Non-pigmented ciliary epithelial cell (primary cell): ENCODE data around the gene GALNT12.

Experiments used
- DNase-seq: peaks from one replicate; pipeline ENCODE4 v3.0.0-alpha.2; 2010; ENCODE audit warnings: low read depth

GALNT12 gene

DNA sequence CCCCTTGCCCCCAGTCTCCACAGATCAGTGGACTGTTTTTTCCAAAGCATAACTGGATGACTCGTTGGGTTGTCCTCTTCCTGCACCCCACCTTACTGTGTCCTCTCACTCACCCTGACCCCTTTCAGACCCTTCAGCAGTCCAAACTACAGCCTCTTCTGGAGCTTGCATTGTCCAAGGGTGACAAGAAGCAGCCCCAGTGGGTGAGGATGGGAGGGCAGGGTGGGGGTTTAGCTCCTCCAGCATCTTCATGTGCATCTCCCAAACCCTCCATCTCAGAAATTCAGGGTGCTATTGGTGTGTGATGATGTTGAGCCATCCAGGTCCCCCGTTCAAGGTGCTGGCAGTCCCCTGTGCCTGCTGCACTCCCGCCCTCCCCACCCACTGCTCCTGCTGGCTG, 73.9 kb downstream of the GALNT12 start:
- DNase-seq = no peak

DNA sequence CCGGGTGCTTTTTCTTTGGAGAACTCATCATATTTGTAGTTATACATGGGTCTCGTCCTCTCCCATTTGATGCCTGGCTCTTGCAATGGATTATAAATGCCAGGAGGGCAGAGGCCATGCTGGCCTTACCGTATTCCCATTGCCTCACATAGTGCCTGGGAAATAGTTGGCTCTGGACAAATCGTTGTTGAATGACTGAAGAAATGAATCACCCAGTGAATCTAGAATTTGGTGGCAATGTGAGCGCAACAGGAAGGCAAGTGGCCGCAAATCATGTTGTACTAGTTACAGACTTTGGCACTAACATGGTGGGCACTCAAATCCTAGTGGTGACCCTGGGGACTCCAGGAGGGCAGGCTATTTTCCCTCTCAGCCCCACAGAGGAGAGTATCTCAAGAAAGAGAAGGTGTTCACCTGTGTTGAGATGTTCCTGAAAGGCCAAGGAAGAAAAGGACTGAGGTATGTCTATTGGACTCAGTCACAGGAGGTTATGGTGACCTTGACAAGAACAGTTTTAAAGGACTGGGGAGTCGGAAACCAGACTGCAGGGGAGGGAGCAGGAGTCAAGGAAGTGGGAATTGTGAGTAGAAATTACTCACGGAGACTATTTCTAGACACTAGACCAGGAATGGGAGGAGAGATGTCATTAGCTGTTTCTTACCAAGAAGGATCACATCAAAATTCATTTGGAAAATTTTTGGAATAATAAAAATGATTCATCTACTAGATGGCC, 74.5 kb downstream of the GALNT12 start:
- no peak for DNase-seq

DNA sequence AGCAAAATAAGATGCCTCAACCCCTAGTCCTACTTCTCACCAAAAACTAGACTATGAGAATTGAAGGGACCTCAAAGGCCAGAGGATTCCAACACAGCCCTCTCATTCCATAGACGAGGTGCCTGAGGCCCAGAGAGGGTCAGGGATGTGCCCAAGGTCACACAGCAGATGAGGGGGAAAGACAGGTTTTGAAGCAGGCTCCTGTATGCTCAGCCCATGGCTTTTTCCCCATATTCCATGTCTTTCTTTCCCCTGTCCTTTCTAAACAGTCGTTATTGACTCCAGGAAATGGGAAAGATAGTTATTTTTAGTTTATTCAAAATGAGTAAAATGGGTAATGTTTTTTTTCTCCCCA, 75.1 kb downstream of the GALNT12 start:
- DNase-seq = no peak

DNA sequence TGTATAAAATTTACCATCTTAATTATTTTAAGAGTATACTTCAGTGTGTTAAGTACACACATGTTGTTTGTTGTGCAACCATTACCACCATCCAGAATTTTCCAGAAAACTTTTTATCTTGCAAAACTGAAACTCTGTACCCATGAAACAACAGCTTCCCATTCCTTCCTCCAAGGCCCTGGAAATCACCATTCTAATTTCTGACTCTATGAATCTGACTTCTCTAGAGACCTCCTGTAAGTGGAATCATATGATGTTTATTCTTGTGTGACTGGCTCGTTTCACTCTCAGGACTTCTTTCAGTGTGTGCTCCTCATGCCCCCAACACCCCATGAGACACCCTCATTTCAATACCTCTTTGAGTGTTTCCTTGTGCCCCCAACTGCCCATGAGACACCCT, 75.8 kb downstream of the GALNT12 start:
- DNase-seq = no peak

DNA sequence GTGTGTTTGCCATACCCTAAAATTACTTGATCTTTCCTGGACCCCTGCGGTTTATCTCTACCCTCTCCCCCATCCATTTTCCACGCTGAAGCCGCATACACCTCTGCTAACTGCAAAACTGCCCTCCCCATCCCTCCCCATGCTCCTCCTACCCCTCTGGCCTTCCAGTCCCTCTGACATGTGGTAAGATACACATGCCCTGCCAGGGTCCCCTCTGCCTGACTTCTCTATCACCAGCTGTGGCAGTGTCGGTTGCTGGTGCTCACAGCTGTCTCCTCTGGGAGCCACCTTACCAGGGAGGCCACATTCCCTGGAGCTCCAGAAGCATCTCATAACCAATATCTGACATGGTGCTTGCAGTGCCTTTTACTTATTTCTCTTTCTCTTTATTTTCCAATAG, 77.4 kb downstream of the GALNT12 start:
- no peak for DNase-seq

DNA sequence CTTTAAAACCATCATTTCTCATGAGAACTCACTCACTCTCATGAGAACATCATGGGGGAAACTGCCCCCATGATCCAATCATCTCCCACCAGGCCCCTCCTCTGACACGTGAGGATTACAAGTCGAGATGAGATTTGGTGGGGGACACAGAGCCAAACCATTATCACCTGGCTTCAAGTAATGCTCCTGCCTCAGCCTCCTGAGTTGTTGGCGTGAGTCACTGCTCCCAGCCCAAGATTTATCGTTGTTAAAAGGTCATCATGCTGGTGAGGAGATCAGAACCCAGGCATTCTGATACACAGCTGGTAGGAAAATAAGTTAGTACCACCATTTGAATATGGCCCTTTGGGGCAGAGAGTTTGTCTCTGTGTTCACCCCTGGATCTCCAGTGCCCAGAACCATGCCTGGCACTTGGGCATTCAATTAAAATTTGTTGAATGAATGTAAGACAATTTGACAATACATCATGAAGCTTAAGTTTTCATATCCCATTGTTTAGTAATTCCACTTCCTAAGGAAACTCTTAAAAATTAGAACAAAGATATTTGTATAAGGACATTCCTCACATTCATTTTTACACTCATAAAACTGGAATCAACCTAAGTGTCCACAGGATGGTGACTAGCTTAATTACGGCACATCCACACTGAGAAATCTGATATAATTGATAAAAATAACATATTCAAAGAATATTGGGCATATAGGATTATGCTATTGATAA, 78.3 kb downstream of the GALNT12 start:
- DNase-seq = no peak

GRCh38 chr9:98886691-98887229, 79.3 kb downstream of the GALNT12 start:
- DNase-seq = no peak

GRCh38 chr9:98887918-98888510, 80.5 kb downstream of the GALNT12 start:
- DNase-seq = no peak

GRCh38 chr9:98888801-98889421, 81.4 kb downstream of the GALNT12 start:
- DNase-seq = no peak

DNA sequence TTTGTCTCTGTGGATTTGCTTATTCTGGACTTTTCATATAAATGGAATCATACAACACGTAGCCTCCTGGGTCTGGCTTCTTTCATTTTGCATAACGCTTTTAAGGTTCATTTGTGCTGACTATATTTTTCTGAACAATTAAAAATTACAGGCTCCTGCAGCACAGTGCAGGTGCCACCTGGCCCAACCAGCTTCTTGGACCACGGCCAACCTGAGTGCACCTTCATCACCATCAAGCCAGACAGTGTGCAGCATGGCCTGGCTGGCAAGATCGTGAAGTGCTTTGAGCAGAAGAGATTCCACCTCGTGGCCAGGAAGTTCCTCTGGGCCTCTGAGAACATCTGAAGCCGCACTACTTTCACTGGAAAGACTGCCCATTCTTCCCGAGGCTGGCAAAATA, 82.8 kb downstream of the GALNT12 start:
- no peak for DNase-seq

- DNase-seq = no peak
Measured at GRCh38 chr9:98892288-98892687, 84.8 kb downstream of the GALNT12 start.

- DNase-seq = no peak
Measured at GRCh38 chr9:98892690-98893089, 85.2 kb downstream of the GALNT12 start.

DNA sequence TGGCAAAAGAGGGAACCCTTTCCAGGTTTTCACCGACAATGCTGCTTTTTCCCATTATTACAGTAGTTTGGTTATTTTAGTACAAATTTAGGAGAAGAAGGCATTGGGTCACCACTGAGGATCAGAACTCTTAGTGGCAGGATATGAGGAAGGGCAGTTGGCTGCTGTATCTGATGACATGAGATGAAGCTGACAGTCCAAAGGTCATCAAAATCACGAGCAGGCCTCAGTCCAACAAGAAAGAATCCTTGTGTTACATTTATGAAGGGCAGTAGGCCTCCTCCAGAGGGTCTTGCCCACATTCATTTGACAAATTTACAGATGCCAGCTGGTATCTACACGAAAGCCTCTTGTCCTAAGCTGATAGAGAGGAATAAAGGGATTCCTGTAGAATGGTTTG, 86.7 kb downstream of the GALNT12 start:
- no peak for DNase-seq

GRCh38 chr9:98894761-98895160, 87.3 kb downstream of the GALNT12 start:
- no peak for DNase-seq

- no peak for DNase-seq
Measured at GRCh38 chr9:98896632-98897031, 89.2 kb downstream of the GALNT12 start.

DNA sequence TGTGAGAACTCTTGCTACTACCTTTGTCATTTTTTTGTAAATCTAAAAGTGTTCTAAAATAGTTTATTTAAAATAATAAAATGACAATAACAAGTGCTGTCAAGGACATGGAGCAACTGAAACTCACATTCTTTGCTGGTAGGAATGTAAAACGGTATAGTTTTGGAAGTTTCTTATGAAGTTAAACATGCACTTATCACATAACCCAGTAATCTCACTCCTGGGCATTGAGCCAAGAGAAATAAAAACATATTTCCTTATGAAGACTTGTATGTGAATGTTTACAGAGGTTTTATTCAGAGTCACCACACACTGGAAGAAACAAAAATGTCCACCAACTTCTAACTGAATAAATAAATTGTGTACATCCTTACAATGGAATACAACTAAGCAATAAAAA, 90.3 kb downstream of the GALNT12 start:
- no peak for DNase-seq

DNA sequence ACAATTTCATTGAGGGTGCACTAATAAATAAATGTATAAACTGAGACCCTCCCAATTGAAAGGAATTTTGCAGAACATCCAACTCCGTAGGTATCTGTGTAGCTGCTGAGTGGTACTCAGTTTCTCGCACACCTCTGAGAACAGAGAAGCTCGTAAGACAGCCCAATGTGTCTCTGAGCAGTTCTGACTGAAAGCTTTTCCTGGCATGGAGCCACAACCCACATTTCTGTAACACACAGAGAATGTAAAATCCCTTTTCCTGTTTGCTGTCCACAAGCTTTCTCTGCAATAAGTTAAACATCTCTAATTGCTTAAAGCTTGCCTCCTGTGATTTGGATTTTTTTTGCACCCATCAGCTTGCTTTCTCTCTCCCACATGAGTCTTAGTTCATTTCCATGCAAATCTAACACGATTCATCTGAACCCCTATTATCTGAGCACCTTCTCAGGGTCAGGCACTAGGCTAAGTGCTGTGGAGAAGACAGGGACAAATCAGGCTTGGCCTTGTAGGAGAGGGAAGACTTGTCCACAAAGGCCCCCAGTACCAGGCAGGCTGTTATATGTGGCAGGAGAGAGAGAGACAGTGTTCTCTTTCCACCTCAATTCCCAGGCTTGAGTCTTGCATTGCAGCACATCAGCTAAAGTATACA, 92.1 kb downstream of the GALNT12 start:
- DNase-seq = peak; percentile 76
